Heart left ventricle (tissue), 13 donors: ENCODE results near the gene RAI2.

ENCODE experiments used
- POLR2A ChIP-seq, 2 donors: fragments of 450-650 bp; IDR thresholded peaks; one replicate each; pipeline ENCODE4 v1.6.1; 2017; ENCODE audit warnings: antibody characterized with exemption in 2 of 2, mild to moderate bottlenecking in 2 of 2, moderate library complexity in 2 of 2
- TF ChIP-seq, protein P1 (sequence below), 12 donors: fragments of 200-600 bp; sonication (generic) in 4 of 12; IDR thresholded peaks; one replicate each; pipeline versions ENCODE4 v1.5.0 to v1.8.0; 2018 to 2022; ENCODE audit warnings: antibody characterized with exemption in 12 of 12, mild to moderate bottlenecking in 5 of 12
- donor health status: ischemic (EF 13 %, LVEDD 7.1; RV severe dilation, severe dysfunction).
- donor health status: DM: no; HTN: yes; CAD: no.
- donor health status: DM: no; HTN: no; CAD: no.
- donor health status: ischemic (EF 25% LVEDD 6.9; RV normal size, moderate dysfunction).
- donor health status: ischemic (EF 25% LVEDD 5.7; RV mildly dilated, moderate dysfunction).
- donor health status: ischemic (EF 35%, LVEDD 5.7; RV mildly dilated, moderate dysfunction).
- donor health status: nonischemic (EF 11% LVEDD 7.7; RV severe dilation, severe dysfunction).
- donor health status: DM: yes; HTN: yes; CAD: no.
- donor health status: PGD.
- donor health status: ischemic (EF 29% LVEDD 5.4; RV normal size, mild dysfunction).
- donor health status: nonischemic (EF 23%, LVEDD 6.1; RV moderate dilation, normal function).

DNA sequence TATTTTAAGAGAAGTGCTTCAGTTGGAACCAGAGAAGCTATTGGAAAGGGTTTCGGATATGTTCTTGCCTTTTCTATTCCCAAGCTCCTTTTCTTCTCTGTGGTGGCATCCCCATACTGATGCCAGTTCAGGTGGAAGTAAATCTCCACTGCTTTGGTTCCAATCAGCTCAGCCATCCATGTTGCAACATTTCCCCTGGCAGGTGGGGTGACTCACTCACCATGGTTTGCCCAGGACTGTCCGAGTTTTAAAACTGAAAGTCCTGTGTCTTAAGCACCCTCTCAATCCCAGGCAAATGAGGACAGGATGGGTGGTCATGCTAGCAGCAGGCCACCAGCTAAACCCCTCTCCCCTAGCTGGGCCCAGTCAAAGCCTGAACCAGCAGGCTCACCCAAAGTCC lies 15.1 kb downstream of the RAI2 start:
- TF ChIP-seq, protein P1, sequence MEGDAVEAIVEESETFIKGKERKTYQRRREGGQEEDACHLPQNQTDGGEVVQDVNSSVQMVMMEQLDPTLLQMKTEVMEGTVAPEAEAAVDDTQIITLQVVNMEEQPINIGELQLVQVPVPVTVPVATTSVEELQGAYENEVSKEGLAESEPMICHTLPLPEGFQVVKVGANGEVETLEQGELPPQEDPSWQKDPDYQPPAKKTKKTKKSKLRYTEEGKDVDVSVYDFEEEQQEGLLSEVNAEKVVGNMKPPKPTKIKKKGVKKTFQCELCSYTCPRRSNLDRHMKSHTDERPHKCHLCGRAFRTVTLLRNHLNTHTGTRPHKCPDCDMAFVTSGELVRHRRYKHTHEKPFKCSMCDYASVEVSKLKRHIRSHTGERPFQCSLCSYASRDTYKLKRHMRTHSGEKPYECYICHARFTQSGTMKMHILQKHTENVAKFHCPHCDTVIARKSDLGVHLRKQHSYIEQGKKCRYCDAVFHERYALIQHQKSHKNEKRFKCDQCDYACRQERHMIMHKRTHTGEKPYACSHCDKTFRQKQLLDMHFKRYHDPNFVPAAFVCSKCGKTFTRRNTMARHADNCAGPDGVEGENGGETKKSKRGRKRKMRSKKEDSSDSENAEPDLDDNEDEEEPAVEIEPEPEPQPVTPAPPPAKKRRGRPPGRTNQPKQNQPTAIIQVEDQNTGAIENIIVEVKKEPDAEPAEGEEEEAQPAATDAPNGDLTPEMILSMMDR (IDR thresholded peaks at IDR 0.05): no peak
- TF ChIP-seq POLR2A (IDR thresholded peaks at IDR 0.05): no peak
